Stimulated activated CD4-positive, alpha-beta T cell treated with anti-CD3 and anti-CD28 coated beads, Interleukin-4, amount 100 ng/mL, for 4 hours (primary cell): ENCODE data around the gene SARS2.

Source experiments
- DNase-seq, 2 experiments: peaks; one replicate each; pipeline ENCODE4 v3.0.0-alpha.2; 2020

Gene SARS2

DNA sequence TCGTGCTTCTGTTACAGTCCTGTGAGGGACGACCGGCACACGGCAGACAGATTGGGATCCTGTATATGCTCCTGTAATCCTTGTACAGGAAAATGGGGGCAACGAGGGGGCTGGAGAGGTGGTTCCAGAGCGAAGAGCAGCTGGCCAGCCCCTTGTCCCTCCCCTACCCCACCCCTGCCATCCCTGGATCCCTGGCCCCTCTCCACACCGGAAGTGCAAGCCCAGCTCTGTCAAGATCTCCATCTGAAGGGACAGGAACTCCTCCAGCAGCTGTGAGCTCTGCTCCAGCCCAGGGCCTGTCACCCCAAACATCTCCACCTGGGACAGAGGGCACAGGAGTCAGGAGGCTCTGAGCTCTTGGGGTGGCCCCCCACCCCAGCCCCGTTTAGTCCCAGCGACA, 13.0 kb downstream of the SARS2 start:
- DNase-seq: no peak

DNA sequence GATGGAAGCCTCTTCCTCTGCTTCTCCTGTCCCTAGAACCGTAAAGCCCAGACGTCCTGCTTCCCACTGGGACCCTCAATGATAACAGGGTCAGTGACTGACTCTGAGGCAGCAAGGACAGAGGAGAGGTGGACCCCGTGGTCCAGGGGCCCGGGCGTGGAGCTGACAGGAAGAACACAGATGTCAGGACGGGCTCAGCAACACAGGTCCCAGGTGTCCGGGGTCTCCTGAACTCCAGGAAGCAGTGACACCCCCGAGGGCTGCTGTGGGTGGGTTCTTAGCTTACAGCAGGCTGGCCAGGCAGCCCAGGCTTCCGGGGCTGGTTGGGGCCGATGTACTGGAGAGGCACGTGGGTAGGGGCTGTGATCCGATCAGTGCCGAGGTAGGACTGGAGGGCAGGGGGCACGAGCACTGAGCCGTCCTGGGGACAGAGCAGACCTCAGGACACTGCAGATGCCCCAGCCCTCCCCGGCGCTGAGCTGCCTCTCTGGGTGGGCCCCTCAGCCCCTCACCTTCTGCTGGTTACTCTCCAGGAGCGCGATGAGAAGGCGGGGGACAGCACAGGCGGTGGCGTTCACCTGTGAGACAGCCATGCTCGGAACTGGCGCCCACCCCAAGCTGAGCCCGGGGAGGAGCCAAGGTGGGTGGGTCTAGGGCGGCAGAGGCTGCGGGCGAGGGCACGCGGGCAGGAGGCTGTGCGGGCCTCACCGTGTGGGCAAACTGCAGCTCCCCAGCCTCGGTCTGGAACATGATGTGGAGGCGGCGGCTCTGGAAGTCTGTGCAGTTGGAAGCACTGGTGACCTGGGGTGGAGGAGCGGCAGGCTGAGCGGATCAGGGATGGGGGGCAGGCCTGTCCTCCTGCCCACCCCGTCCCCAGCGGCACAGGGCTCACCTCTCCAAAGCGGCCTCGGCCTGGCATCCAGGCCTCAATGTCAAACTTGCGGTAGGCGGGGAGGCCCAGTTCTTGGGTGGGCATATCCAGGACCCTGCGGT, 14.9 kb downstream of the SARS2 start:
- DNase-seq: no peak

DNA sequence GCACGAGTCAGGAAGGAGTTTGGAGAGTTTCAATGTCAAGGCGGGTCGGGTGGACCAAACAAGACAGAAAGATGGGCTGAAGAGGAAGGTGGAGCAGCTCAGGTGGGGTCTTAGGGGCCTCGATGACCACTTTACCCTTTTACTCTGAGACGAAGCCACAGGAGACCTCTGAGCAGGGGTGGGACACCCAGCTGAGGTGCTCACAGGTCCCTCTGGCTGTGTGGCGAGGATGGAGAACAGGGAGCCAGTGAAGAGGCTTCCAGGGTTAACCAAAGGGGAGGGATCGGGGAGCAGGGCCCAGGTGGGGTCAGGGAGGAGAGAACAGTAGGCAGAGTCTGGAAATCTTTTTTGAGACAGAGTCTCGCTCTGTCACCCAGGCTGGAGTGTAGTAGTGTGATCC, 16.6 kb downstream of the SARS2 start:
- DNase-seq: no peak

DNA sequence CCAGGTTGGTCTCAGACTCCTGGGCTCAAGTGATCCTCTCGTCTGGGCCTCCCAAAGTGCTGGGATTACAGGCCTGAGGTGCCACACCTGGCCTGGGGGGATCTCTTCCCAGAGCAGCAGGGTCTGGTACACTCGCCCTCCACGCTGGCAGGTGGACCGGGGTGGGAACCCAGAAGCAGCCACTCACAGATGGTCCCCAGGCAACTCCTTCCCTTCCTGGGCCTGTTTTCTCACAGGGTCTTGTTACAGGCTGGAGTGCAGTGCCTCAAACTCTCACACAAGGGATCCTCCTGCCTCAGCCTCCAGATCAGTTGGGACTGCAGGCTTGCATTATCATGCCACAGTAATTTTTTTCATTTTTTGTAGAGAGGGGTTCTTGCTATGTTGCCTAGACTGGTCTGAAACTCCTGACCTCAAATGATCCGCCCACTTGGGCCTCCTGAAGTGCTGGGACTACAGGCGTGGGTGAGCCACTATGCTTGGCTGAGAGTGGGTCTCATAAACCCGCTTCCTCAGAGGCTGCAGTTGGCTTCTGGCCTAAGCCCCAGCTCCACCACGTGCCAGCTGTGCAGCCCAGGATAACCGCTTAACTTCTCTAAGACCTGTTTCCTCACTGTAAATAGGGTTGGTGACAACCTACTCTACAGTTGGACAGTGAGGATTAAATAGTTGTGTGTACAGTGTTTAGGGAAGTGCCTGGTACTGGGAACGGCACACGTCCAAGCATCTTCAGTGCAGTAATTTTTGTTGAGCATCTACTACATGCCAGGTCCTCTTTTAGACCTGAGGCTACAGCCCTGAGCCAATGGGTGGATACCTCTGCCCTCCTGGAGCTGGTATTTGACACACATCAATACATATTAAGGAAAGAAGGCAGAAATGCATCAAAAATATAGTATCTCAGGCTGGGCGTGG, 17.7 kb downstream of the SARS2 start:
- no peak for DNase-seq

DNA sequence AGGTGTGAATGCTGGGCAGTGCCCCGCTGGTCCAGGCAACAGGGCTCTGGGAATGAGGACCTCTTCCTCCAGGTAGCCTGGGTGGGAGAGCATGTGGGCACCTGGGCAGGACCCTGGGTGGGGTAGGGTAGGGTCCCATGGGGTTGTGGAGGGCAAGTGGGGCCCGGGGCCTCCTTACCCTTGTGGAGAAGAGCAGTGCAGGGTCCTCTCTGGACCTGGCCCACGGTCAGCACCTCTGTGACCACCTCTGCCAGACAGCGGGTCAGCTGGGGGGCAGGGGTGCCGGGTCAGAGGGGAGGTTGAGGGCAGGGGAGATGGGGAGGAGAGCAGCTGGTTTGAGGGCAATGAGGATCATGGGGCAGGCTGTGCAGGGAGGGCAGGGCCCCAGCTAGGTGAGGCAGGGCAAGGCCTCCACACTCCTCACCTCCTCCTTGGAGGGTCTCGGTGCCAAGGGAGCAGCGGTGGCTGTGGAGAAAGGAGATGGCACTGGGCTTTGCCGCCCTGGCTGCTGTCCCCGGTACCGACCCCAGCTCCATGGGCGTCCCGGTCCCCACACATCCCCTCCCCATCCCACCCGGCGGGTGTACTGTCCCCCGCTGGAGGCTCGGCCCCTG, 19.1 kb downstream of the SARS2 start:
- DNase-seq: no peak

DNA sequence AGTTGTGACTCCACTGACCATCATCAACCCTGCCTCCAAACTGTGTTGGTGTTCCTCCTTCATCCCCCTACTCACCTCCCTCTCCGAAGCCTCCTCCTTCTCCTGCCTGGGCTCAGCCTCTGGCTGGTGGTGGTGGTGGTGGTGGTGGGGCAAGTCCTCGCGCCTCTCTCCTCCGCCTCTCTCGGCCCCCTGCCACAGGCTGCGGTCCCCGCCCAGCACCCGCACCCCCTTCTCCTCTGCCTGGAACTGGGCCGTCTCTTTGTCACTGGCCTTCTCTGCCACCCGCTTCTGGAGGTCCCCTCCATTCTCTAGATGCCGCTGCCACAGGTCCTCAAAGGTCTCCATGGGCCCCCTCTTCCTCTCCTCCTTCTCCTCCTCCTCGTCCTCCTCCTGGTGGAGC, 20.1 kb downstream of the SARS2 start:
- DNase-seq: no peak

DNA sequence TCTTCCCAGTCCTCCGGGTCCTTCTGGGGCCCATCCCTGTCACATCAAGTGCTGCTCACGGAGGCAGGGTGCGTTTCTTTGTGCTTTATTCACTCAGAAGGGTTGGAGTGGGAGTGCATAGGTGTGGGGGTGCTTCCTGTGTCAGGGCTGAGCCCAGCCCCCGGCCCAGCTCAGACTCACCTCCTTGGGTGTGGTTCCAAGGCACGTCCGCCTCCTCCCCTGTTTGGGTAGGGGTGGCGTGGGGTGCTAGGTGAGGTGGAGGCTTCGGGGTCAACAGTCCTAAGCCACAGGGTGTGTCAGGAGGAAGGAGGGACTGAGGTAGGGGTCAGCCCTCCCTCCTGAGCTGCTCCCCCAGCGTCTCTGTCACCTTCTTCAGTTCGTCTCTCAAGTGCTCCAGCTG, 21.7 kb downstream of the SARS2 start:
- peak in 1 of 2 experiments; percentile 21 for DNase-seq

DNA sequence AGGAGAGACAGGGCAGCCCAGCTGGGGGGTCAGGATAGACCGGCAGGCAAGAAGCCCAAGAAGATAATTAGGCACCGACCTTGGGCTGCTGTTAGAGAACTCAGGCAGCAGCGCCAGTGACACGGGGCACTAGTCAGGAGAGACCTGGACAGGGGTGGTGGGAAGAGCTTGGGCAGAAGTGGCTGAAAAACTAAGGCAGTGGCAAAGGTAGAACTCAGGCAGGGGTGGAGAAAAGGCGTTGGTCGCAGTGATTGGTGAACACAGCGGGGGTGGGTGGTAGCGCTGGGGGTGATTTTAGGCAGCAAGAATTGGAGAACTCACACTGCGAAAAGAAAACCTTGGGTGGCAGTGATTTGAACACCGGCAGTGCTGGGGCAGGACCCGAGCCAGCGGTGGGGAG, 22.9 kb downstream of the SARS2 start:
- DNase-seq: no peak

DNA sequence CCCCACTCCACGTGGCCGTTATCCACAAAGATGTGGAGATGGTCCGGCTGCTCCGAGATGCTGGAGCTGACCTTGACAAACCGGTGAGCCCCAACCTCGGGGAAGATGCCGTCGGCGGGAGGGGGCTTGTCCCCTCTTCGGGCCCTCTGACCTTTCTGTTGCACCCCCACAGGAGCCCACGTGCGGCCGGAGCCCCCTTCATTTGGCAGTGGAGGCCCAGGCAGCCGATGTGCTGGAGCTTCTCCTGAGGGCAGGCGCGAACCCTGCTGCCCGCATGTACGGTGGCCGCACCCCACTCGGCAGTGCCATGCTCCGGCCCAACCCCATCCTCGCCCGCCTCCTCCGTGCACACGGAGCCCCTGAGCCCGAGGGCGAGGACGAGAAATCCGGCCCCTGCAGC, 23.3 kb downstream of the SARS2 start:
- no peak for DNase-seq

DNA sequence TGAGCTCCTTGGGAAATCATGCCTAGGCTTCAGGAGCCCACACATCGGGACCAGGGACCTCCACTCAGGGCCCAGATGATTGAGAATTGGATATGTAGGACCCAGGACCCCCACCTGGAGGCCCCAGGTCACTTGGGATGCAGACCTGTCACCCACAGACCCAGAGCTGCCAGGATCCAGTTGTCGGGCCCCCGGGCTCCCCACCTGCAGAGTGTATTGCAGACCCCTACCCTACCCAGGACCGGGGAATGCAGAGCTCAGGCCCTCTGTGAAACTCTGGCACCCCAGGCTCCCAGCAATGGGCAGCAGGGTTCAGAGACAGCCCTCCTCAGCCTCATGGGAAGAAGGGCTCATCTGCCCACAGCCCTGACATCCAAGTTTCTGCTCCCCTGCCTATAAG, 24.9 kb downstream of the SARS2 start:
- no peak for DNase-seq

DNA sequence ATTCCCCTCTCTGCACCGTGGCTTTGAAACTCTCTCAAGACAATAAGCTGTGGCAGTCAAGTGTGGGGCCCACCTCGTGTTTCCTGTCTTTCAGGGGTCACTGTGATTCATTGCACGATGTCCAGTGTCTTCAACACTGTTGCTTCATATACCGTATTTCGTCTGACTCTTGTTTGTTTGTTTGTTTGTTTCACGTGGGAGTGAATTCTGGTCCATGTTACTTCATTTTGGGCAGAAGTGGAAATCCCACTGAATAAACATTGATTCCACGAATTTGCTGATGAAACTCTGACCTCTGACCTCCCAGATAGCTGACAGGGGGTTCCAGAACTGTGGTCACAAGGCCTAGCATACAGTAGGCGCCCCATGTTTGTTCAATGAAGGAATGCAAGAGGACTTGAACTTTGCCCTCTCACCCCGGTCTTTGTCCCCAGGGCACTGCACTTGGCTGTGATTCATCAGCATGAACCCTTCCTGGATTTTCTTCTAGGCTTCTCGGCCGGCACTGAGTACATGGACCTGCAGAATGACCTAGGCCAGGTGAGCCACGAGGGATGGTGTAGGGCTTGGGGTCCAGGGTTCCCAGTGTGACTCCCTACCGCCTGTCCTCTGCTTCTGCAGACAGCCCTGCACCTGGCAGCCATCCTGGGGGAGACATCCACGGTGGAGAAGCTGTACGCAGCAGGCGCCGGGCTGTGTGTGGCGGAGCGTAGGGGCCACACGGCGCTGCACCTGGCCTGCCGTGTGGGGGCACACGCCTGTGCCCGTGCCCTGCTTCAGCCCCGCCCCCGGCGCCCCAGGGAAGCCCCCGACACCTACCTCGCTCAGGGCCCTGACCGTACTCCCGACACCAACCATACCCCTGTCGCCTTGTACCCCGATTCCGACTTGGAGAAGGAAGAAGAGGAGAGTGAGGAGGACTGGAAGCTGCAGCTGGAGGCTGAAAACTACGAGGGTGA, 25.7 kb downstream of the SARS2 start:
- no peak for DNase-seq

DNA sequence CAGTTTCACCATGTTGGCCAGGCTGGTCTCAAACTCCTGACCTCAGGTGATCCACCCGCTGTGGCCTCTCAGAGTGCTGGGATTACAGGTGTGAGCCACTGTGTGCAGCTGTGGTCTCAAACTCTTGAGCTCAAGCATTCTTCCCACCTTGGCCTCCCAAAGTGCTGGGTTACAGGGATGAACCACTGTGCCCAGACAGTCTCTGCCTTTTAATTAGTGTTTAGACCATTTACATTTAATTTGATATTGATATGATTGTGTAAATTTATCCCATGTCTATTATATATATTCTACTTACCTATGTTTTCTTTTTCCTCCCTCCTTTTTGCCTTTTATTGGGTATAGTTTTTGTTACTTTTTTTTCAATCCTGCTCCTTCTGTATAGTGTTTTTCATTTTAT, 28.9 kb downstream of the SARS2 start:
- no peak for DNase-seq

DNA sequence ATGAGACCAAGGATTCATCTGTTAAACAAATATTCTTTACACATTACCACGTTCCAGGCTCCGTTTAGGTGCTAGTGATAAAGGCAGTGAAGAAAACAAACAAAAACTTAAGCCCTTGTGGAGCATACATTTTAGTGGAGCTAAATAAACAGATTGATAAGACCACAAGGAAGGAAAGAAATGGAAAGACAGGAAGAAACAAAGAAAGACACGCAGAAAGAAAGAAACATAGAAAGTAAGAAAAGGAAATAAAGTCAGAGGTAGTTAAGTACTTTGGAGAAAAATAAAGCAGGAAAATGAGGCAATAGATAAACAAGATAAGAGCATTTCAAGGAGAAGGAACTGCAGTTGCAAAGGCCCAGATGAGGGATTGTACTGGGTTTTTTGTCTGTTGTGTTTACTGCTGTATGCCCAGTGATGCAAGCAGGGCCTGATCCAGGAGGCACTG, 29.8 kb downstream of the SARS2 start:
- DNase-seq: no peak

DNA sequence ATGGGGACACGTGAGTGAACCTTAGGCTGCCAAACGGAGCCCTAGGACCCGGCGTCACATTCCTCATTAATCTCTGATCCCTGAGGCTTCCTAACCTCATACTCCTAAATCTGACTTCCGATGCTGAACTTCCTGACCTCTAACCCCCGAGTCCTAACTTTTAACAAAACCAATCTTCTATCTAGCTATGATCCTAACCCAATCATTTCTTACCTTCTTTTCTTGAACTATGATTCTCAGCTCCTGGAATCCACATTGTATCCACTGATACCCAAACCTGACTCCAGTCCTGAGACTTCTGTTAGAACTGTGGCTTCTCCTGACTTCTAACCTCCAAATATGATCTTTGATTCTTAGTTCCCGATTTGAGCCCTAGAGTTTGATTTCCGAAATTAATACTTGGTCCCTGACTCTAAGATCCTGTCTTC, 30.3 kb downstream of the SARS2 start:
- no peak for DNase-seq

DNA sequence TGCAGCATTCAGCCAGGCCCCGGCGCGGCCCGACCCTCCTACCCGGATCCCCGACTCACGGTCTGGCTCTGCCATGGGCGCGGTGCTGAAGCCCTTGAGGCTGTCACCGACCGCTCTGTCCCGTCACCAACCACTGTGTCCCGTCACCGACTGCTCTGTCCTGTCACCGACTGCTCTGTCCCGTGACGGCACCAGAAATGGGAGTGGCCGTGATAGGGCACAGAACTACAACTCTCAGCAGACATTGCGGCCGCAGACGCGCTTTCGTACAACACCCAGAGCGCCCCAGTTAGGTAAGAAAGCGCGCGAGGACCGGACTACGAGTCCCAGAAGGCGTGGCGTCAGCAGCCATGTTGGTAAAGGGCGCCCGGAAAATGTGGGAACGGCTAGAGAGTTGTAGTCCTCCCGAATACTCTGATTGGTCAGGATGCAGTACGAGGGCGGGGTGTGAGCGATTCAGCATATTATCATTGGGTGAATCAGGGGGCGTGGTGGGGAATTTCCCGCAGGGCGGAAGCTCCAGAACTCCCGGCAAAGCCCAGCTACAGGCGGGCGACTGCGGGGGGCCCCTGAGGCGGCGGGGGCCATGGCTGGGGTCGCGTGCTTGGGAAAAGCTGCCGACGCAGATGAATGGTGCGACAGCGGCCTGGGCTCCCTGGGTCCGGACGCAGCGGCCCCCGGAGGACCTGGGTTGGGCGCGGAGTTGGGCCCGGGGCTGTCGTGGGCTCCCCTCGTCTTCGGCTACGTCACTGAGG, 30.9 kb downstream of the SARS2 start, which contains the start of the genes NFKBIB and SIRT2:
TSS of gene NFKBIB (plus strand) at position 523 of the 755 bp plus-strand sequence. CDS start at position 587, 64 bp downstream.
TSS of gene SIRT2 (minus strand) at position 172 of the 755 bp plus-strand sequence. CDS start at position 75, 97 bp downstream.
- peak; percentile 93 to 100 for DNase-seq

DNA sequence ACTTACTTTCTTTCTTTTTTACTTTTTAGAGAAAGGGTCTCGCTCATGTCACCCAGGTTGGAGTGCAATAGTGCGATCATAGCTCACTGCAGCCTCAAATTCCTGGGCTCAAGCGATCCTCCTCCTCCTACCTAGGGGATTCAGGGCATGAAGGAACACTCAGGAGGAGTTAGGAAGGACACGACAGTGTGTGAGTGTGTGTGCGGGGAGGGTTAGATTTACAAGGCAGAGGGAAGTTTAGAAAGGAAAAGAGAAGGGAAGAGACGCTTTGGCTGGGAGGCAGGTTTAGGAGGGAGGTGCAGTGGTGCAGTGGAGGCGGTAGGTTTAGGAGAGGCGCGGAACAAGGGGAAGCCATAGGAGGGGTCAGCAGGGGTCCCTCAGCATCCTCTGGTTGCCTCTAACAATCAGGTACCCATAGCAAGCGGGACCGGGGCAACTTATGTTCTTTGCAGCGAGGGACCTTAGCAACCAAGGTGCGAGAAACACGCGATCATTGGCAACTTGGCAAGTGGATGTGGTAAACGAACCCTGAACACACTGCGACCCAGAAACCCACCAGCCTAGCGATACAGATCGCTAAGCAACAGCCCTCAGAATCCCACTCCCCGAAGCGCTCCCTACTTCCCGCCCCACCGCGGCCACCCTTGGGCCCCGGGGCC, 31.6 kb downstream of the SARS2 start:
- no peak for DNase-seq

DNA sequence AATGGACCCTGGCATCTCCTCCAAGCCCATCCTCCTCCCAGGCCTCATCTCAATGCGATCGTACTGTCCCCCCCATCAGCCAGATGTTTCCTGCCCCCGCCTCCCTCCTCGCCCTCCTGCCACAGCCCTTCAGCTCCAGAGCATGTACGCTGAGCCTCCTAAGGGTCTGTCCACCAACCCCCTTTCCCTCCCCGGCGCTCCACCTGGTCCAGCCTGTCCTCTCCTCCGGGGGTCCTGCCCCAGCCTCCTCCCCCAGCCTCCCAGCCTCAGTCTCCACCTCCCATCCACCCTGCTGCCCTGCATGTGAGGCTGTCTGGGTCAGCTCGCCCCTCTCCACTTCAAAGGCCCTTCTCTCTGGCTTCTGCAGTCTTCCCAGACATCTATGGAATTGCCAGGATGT, 35.6 kb downstream of the SARS2 start:
- no peak for DNase-seq

DNA sequence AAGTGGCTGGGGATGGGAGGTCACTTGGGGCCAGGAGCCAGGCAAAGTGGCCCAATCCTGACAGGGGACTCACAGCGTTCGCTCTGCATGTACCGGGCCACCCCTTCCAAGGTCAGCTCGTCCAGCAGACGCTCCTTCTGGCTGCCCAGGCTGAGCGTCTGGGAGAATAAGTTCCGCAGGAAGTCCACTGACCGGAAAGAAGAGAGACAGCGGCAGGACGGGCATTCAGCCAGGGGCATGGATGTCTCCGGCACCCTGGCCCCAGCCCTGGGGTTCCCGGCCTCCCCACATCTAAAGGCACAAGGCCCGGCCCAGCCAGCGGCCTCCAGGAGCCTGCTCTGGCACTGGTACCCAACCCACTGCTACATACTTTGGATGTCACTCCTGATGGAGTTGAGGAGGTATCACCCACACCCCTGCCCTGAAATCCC, 37.2 kb downstream of the SARS2 start:
- DNase-seq: no peak

DNA sequence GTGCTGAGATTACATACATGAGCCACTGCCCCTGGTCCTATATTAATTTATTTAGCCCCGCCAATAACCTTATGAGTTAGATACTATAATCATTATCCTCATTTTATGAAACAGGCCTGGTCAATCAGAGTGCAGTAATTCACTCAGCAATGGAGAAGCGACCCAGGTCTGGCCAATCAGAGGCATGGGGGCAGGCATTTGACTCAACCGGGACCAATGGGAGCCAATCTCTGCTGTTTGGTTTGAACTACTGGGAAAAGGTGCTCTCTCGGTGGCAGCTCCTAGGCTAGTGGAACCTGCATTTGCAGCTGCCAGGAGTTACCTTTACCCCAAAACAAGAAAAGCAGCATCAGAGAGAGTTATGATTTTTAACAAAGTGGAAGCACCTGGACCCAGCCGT, 37.7 kb downstream of the SARS2 start:
- DNase-seq: no peak

DNA sequence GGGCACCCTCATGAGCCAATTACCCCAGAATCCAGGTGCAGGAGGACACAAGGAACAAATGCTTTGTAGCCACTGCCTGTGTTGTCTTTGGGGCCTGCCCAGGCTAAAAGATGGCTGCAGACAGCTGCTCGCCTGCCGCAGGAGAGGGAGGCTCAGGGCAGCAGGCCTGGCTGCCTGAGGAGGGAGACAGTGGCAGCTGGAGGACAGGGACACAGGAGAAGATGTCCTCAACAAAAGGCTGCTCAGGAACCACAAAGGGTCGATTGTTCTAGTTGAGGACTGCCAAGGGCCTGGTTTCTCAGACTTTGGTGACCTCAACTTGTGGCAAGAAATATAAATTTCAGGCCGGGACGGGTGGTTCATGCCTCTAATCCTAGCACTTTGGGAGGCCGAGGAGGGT, 38.8 kb downstream of the SARS2 start:
- DNase-seq: no peak
